Testis (tissue), 2 donors: ENCODE results near the gene FARP2.

Source experiments
- CTCF ChIP-seq, 3 experiments: fragments of 450-650 bp in 2 of 3; fragments of 200-600 bp in 1 of 3; sonication (generic) in 1 of 3; IDR thresholded peaks; one replicate each; pipeline ENCODE4 v1.5.1; 2016 to 2019; ENCODE audit warnings: antibody characterized with exemption in 3 of 3, mild to moderate bottlenecking in 2 of 3, moderate library complexity in 1 of 3
- POLR2A ChIP-seq: fragments of 450-650 bp; IDR thresholded peaks from one replicate; pipeline ENCODE4 v1.6.1; 2017; ENCODE audit warnings: antibody characterized with exemption, mild to moderate bottlenecking, moderate library complexity

- TF ChIP-seq POLR2A (no peak), CTCF (IDR thresholded peaks at IDR 0.05) (no peak)
Measured at GRCh38 chr2:241368643-241369042, 12.6 kb downstream of the FARP2 start.
